Measurements from ENCODE around the gene RAVER1.
"Not testable (repeated sequence)": the region's sequence is repeated elsewhere in the genome, so short reads cannot be mapped to it uniquely, and the experiment has no call there.

Gene RAVER1

DNA sequence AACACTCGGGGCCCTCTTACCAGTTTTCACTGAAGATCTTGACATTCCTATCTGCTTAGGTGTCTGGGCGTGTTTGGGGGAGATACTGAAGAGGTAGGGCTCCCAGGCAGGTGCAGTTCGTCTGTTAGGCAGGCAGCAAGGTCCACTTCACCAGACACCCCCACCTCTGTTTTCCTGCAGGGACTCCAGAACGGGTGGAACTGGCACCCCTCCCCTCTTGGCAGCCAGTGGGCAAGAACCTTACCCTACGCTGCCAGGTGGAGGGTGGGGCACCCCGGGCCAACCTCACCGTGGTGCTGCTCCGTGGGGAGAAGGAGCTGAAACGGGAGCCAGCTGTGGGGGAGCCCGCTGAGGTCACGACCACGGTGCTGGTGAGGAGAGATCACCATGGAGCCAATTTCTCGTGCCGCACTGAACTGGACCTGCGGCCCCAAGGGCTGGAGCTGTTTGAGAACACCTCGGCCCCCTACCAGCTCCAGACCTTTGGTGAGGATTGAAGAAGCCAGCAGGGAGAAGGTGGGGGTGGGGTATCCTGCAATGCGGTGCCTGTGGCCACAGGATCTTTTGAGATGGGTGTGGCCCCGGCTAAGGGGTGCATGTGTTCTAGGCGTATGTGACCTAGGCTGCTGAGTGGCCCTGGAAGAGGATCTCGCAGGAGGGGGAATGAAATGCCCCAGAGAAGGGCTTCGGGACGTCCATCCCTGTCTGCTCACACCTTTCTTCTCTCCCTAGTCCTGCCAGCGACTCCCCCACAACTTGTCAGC is 49.8 kb downstream of the RAVER1 start:
- H3K36me3 ChIP-seq (ENCODE audit: control insufficient read depth, insufficient read depth, low read length), result no peaks in the 10 kb centered on the region
- H3K4me3 ChIP-seq (ENCODE audit: low read depth, low read length), result no peak overlapping the region
- H3K9ac ChIP-seq (ENCODE audit: low read depth, low read length), result no peak overlapping the region

DNA sequence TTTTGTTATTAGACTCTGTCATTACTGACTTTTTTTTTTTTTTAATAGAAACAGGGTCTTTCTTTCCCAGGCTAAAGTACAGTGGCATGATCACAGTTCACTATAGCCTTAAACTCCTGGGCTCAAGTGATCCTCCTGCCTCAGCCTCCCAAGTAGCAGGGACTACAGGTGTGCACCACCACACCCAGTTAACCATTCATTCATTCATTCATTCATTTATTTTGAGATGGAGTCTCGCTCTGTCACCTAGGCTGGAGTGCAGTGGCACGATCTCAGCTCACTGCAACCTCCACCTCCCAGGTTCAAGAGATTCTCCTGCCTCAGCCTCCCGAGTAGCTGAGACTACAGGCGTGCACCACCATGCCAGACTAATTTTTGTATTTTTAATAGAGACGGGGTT is 51.3 kb downstream of the RAVER1 start:
- not testable (repeated sequence) for H3K4me3 ChIP-seq (ENCODE audit: low read depth, low read length); H3K4me1 ChIP-seq (ENCODE audit: control insufficient read depth, insufficient read depth, low read length); H3K9me3 ChIP-seq (ENCODE audit: control insufficient read depth, insufficient read depth, low read length); H3K36me3 ChIP-seq (ENCODE audit: control insufficient read depth, insufficient read depth, low read length); H3K9ac ChIP-seq (ENCODE audit: low read depth, low read length)
- peaks cover 14% of the 10 kb centered on the region for H3K27me3 ChIP-seq (ENCODE audit: control insufficient read depth, insufficient read depth, low read length)

More for the DNA sequence above, 49.8 kb downstream of the RAVER1 start:
- peaks cover 28% of the 10 kb centered on the region for H3K27me3 ChIP-seq (ENCODE audit: control insufficient read depth, insufficient read depth, low read length)
- no peaks in the 10 kb centered on the region for H3K9me3 ChIP-seq (ENCODE audit: control insufficient read depth, insufficient read depth, low read length)
- peaks cover 2% of the 10 kb centered on the region for H3K4me1 ChIP-seq (ENCODE audit: control insufficient read depth, insufficient read depth, low read length)

DNA sequence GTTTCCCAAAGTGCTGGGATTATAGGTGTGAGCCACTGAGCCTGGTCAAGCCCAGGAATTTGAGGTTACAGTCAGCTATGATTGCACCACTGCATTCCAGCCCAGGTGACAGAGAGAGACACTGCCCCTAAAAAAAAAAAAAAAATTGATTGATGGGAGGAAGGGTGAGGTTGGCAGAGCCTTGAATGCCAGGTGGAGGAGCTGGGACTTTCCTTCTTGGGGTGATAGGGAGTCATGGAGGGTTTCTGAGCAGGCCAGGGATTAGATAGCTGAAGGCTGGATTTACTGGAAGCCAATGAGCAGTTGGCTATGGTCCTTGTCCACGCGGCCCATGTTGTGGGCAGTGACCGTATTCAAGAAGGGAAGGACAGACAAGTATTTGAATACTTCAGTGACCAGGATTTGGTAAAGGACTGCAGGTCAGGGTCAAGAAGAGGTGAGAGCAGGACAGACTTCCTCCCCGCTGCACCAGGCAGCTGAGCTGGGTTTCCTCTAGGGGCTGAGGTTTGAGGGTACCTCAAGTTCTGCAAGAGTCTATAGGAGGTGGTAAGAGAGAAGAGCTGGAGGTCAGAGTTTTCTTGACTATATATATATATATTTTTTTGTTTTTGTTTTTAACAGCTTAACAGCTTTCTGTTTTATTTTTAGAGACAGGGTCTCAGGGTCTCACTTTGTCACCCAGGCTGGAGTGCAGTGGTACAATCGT is 53.4 kb downstream of the RAVER1 start:
- H3K36me3 ChIP-seq (ENCODE audit: control insufficient read depth, insufficient read depth, low read length), result no peaks in the 10 kb centered on the region
- H3K27me3 ChIP-seq (ENCODE audit: control insufficient read depth, insufficient read depth, low read length), result no peaks in the 10 kb centered on the region
- no peak overlapping the region for H3K4me3 ChIP-seq (ENCODE audit: low read depth, low read length)
- H3K4me1 ChIP-seq (ENCODE audit: control insufficient read depth, insufficient read depth, low read length), result no peaks in the 10 kb centered on the region
- no peaks in the 10 kb centered on the region for H3K9me3 ChIP-seq (ENCODE audit: control insufficient read depth, insufficient read depth, low read length)
- no peak overlapping the region for H3K9ac ChIP-seq (ENCODE audit: low read depth, low read length)

DNA sequence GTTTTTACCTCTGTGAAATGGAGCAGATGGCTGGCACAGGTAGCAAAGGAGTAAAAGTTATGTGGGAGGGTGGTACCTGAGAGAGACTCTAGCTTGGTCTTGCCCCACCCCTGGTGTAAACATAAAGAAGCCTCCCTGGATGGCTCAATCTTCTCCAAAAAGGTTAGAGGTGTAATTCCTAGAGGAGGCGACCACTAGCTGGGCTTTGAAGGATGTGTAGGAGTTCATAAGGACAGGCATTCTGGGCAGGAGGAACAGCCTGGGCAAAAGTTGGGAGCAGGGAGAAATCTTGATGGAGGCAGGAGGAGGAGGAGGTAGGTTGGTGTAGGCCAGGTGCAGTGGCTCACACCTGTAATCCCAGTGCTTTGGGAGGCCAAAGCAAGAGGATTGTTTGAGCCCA is 54.4 kb downstream of the RAVER1 start:
- H3K4me3 ChIP-seq (ENCODE audit: low read depth, low read length), result no peak overlapping the region
- H3K36me3 ChIP-seq (ENCODE audit: control insufficient read depth, insufficient read depth, low read length), result no peaks in the 10 kb centered on the region
- no peaks in the 10 kb centered on the region for H3K9me3 ChIP-seq (ENCODE audit: control insufficient read depth, insufficient read depth, low read length)
- H3K9ac ChIP-seq (ENCODE audit: low read depth, low read length), result no peak overlapping the region
- no peaks in the 10 kb centered on the region for H3K27me3 ChIP-seq (ENCODE audit: control insufficient read depth, insufficient read depth, low read length)
- H3K4me1 ChIP-seq (ENCODE audit: control insufficient read depth, insufficient read depth, low read length), result no peaks in the 10 kb centered on the region

DNA sequence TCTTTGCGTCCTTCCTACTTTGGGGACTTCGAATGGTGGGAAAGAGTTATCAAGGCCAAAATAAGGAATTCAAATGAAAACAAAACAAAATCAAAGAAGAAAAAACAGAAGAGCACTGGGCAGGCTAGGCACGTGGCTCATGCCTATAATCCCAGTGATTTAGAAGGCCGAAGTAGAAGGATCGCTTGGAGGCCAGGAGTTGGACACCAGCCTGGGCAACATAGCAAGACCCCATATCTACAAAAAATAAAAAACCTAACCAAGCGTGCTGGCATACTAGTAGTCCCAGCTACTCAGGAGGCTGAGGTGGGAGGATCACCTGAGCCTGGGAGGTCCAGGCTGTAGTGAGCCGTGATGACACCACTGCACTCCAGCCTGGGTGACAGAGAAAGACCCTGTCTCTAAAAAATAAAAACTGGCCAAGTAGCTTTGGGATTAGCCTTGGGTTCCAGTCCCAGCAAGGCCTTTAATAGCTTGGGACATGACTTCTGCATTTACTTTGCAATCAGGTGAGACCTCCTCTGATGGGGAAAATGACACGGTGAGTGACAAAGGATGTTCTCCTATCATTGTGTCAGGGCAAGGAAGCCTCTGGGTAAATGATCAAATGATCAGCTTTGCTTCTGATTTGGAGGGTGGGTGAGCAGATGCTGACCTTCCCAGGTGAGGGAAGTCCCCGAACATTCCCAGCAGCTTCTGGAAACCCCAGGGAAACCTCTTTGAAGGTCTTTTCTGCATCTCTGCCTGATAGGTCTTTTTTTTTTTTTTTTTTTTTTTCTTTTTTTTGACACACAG is 55.3 kb downstream of the RAVER1 start:
- Histone ChIP-seq H3K27me3 (ENCODE audit: control insufficient read depth, insufficient read depth, low read length) (no peaks in the 10 kb centered on the region), H3K4me1 (ENCODE audit: control insufficient read depth, insufficient read depth, low read length) (no peaks in the 10 kb centered on the region), H3K9ac (ENCODE audit: low read depth, low read length) (no peak overlapping the region), H3K4me3 (ENCODE audit: low read depth, low read length) (no peak overlapping the region), H3K36me3 (ENCODE audit: control insufficient read depth, insufficient read depth, low read length) (no peaks in the 10 kb centered on the region), H3K9me3 (ENCODE audit: control insufficient read depth, insufficient read depth, low read length) (no peaks in the 10 kb centered on the region)

DNA sequence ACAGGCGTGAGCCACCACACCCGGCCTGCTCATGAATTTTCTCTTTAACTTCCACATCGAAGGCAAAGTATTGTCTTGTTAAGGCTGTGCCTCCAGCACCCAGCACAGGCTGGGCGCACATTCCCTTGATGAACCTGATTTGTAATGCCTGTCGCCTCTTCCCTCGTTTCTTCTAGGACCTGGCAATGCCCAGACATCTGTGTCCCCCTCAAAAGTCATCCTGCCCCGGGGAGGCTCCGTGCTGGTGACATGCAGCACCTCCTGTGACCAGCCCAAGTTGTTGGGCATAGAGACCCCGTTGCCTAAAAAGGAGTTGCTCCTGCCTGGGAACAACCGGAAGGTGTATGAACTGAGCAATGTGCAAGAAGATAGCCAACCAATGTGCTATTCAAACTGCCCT is 58.7 kb downstream of the RAVER1 start:
- peaks cover 32% of the 10 kb centered on the region for H3K27me3 ChIP-seq (ENCODE audit: control insufficient read depth, insufficient read depth, low read length)
- no peak overlapping the region for H3K9ac ChIP-seq (ENCODE audit: low read depth, low read length)
- no peaks in the 10 kb centered on the region for H3K36me3 ChIP-seq (ENCODE audit: control insufficient read depth, insufficient read depth, low read length)
- no peaks in the 10 kb centered on the region for H3K9me3 ChIP-seq (ENCODE audit: control insufficient read depth, insufficient read depth, low read length)
- no peak overlapping the region for H3K4me3 ChIP-seq (ENCODE audit: low read depth, low read length)
- H3K4me1 ChIP-seq (ENCODE audit: control insufficient read depth, insufficient read depth, low read length), result peaks cover 2% of the 10 kb centered on the region

DNA sequence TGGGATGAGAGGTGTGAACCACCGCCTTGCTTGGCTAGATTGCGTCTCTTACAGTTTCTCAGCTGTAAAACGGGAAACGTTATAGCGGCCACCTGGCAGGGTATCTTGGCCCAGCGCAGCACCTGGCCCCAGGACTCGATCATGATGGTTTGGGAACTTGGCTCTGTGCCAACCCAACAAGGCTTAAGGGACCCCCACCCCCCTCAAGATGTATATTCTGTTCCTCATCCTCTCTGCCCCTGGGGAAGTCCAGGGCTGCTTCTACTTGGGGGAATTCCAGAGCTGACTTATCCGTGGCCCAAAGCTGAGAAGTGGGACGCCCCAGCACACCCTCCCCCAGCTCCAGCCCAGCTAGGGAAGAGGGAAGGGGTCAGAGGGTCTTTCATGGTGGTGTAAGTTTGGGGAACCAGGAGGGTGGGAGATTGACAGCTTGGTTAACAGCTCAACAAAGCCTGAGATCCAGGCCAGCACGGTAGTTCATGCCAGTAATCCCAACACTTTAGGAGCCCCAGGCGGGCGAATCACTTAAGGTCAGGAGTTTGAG is 61.7 kb downstream of the RAVER1 start:
- H3K9ac ChIP-seq (ENCODE audit: low read depth, low read length), result no peak overlapping the region
- H3K4me3 ChIP-seq (ENCODE audit: low read depth, low read length), result peak overlapping the region; percentile 58
- peaks cover 2% of the 10 kb centered on the region for H3K4me1 ChIP-seq (ENCODE audit: control insufficient read depth, insufficient read depth, low read length)
- no peaks in the 10 kb centered on the region for H3K9me3 ChIP-seq (ENCODE audit: control insufficient read depth, insufficient read depth, low read length)
- no peaks in the 10 kb centered on the region for H3K36me3 ChIP-seq (ENCODE audit: control insufficient read depth, insufficient read depth, low read length)
- peaks cover 37% of the 10 kb centered on the region for H3K27me3 ChIP-seq (ENCODE audit: control insufficient read depth, insufficient read depth, low read length)

DNA sequence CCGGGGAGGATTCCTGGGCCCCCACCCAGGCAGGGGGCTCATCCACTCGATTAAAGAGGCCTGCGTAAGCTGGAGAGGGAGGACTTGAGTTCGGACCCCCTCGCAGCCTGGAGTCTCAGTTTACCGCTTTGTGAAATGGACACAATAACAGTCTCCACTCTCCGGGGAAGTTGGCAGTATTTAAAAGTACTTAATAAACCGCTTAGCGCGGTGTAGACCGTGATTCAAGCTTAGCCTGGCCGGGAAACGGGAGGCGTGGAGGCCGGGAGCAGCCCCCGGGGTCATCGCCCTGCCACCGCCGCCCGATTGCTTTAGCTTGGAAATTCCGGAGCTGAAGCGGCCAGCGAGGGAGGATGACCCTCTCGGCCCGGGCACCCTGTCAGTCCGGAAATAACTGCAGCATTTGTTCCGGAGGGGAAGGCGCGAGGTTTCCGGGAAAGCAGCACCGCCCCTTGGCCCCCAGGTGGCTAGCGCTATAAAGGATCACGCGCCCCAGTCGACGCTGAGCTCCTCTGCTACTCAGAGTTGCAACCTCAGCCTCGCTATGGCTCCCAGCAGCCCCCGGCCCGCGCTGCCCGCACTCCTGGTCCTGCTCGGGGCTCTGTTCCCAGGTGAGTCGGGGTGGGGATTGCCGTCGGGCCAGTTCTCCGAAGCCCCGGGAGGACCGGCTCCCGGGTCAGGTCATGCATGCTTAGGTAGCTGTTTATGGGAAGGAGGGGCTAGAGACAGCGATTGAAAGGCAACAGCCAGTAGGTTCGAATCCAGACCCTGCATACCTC is 62.5 kb downstream of the RAVER1 start, which contains the start of gene ICAM1:
ICAM1 (plus strand) TSS at position 505 of the 779 bp plus-strand sequence; CDS start at position 545, 40 bp downstream.
- Histone ChIP-seq H3K36me3 (ENCODE audit: control insufficient read depth, insufficient read depth, low read length) (no peaks in the 10 kb centered on the region), H3K9ac (ENCODE audit: low read depth, low read length) (no peak within 1 kb of the TSS), H3K27me3 (ENCODE audit: control insufficient read depth, insufficient read depth, low read length) (peaks cover 37% of the 10 kb centered on the region), H3K4me3 (ENCODE audit: low read depth, low read length) (peak within 1 kb of the TSS; percentile 58), H3K9me3 (ENCODE audit: control insufficient read depth, insufficient read depth, low read length) (no peaks in the 10 kb centered on the region), H3K4me1 (ENCODE audit: control insufficient read depth, insufficient read depth, low read length) (peaks cover 2% of the 10 kb centered on the region)

DNA sequence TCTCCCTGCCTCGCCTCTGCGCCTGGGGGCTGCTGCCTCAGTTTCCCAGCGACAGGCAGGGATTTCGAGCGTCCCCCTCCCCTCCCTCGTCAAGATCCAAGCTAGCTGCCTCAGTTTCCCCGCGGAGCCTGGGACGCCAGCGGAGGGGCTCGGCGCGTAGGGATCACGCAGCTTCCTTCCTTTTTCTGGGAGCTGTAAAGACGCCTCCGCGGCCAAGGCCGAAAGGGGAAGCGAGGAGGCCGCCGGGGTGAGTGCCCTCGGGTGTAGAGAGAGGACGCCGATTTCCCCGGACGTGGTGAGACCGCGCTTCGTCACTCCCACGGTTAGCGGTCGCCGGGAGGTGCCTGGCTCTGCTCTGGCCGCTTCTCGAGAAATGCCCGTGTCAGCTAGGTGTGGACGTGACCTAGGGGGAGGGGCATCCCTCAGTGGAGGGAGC is 63.1 kb downstream of the RAVER1 start:
- Histone ChIP-seq H3K4me3 (ENCODE audit: low read depth, low read length) (peak overlapping the region; percentile 58), H3K27me3 (ENCODE audit: control insufficient read depth, insufficient read depth, low read length) (peaks cover 37% of the 10 kb centered on the region), H3K4me1 (ENCODE audit: control insufficient read depth, insufficient read depth, low read length) (peaks cover 2% of the 10 kb centered on the region), H3K36me3 (ENCODE audit: control insufficient read depth, insufficient read depth, low read length) (no peaks in the 10 kb centered on the region), H3K9me3 (ENCODE audit: control insufficient read depth, insufficient read depth, low read length) (no peaks in the 10 kb centered on the region), H3K9ac (ENCODE audit: low read depth, low read length) (no peak overlapping the region)

DNA sequence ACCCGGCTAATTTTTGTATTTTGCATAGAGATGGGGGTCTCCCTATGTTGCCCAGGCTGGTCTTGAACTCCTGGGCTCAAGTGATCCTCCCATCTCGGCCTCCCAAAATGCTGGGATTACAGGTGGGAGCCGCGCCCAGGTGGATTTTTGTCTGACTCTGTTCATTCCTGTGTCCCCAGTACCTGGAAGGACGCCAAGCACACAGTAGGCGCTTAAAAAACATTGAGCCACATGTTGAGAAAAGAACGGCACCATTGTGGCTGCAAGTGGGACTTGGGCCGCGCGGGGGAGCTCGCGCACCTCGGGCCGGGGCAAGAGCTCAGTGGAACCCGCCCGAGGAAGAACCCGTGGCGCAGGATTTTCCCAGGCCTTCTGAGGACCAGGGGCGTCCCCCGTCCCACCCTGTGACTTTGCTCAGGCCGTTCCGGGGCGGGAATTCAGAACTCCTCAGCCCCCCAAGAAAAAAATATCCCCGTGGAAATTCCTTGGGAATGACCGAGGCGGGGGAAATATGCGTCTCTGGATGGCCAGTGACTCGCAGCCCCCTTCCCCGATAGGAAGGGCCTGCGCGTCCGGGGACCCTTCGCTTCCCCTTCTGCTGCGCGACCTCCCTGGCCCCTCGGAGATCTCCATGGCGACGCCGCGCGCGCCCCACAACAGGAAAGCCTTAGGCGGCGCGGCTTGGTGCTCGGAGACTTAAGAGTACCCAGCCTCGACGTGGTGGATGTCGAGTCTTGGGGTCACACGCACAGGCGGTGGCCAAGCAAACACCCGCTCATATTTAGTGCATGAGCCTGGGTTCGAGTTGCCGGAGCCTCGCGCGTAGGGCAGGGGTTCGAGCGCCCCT is 63.8 kb downstream of the RAVER1 start:
- Histone ChIP-seq H3K4me3 (ENCODE audit: low read depth, low read length) (peak overlapping the region; percentile 58), H3K9ac (ENCODE audit: low read depth, low read length) (no peak overlapping the region), H3K9me3 (ENCODE audit: control insufficient read depth, insufficient read depth, low read length) (no peaks in the 10 kb centered on the region), H3K4me1 (ENCODE audit: control insufficient read depth, insufficient read depth, low read length) (peaks cover 2% of the 10 kb centered on the region), H3K36me3 (ENCODE audit: control insufficient read depth, insufficient read depth, low read length) (no peaks in the 10 kb centered on the region), H3K27me3 (ENCODE audit: control insufficient read depth, insufficient read depth, low read length) (peaks cover 37% of the 10 kb centered on the region)

All from iPS-15b (cell line).